ENCODE data around the gene TMEM126A. TPM values are rescaled to one million over a fixed set of nuclear protein-coding genes. Genes with fewer than 3 reads are reported as not detected.
"Not testable (repeated sequence)": the region's sequence is repeated elsewhere in the genome, so short reads cannot be mapped to it uniquely, and the experiment has no call there.

The TMEM126A gene
- 37.9 and 41.5 TPM in 2 replicates for total RNA-seq

DNA sequence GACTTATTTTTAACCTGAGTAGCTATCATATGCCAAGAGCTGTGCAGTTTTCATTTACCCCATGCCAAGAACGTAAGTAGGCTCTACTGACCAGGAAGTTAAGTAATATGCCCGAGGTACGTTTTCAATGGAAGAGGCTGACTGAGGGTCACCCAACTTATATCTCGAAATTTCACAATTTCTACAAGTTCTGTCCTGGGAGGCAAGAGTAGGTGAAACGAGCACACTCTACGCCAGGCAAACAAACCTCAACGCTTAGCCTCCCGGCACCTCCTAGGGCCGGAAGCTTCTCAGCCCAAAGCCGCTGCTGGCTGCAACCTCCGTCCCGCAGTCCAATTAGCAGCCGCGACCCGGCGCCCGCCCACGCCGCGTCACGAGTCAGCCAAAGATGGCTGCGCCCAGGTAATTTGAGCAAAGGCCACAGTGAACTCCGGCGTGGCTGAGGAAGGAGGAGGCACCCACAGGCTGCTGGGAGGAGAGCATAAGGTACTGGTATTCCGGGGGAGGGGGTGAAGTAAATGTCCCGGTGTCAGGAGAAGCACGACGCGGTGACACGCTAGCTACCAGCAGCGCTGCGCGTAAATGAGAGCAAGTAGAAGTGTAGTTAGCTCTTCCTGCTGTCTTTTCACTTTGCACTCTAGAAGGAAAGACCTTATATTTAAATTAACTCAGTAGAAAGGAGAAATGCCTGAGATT is at the start of gene TMEM126A:
TSS of gene TMEM126A (plus strand) at position 364 of the 696 bp plus-strand sequence. CDS start 2,289 bp downstream, outside the sequence.
- intact Hi-C loops (cut with micrococcal nuclease): loop anchor here (1.0 to 5.0 kb wide), 5 partner anchors 17 to 600 kb away; partner anchors contain the start of genes PICALM and TMEM126B

- intact Hi-C loops (cut with micrococcal nuclease): loop anchor here (5.0 to 10.0 kb wide), 6 partner anchors 346 to 1318 kb away; no protein-coding TSS in a partner anchor
These were observed 48.7 kb upstream of the TMEM126A start for GRCh38 chr11:85599083-85599482.

GRCh38 chr11:85602526-85603213 is 45.1 kb upstream of the TMEM126A start:
- intact Hi-C loops (cut with micrococcal nuclease): no loop called here

DNA sequence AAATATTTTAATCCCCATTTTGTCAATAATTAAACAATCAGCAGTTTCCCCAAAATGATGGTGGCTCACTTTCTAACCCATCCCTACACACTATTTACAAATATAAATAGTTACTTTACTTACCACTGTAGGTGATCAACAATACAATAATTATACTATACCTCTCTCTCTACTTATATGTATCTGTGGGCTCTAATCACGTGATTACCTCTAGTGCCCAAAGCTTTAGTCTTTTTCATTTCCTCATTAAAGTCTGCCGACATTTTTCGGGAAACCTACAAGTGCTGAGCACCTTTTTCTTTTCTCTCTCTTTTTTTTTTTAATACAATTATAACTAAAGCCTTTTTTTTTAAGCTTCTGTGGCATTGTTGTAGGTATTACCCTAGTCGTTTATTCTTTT is 44.5 kb upstream of the TMEM126A start:
- intact Hi-C loops (cut with micrococcal nuclease): no loop called here

DNA sequence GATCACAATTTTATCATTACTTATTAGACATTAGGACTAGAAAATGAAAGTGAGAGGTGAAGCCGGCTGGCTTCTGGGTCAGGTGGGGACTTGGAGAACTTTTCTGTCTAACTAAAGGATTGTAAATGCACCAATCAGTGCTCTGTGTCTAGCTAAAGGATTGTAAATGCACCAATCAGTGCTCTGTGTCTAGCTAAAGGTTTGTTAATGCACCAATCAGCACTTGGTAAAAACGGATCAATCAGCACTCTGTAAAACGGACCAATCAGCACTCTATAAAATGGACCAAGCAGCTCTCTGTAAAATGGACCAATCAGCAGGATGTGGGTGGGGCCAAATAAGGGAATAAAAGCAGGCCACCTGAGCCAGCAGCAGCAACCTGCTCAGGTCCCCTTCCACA is 41.5 kb upstream of the TMEM126A start:
- intact Hi-C loops (cut with micrococcal nuclease): not testable (repeated sequence)

DNA sequence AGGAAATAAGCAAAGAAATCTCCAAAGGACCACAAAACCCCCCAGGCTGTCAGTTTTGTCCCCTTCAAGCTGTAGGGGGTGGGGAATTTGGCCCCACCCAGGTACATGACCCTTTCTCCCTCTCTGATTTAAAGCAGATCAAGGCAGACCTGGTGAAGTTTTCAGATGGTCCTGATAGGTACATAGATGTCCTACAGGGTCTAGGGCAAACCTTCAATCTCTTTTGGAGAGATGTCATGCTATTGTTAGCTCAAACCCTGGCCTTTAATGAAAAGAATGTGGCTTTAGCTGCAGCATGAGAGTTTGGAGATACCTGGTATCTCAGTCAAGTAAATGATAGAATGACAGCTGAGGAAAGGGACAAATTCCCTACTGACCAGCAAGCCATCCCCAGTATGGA is 39.1 kb upstream of the TMEM126A start:
- intact Hi-C loops (cut with micrococcal nuclease): not testable (repeated sequence)

DNA sequence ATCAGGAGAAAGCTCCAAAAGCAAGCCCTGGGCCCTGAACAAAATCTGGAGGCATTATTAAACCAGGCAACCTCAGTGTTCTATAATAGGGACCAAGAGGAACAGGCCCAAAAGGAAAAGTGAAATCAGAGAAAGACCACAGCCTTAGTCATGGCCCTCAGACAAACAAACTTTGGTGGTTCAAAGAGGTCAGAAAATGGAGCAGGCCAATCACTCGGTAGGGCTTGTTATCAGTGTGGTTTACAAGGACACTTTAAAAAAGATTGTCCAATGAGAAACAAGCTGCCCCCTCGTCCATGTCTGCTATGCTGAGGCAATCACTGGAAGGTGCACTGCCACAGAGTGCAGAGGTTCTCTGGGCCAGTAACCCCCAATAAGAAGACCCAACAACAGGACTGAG is 38.5 kb upstream of the TMEM126A start:
- intact Hi-C loops (cut with micrococcal nuclease): not testable (repeated sequence)

DNA sequence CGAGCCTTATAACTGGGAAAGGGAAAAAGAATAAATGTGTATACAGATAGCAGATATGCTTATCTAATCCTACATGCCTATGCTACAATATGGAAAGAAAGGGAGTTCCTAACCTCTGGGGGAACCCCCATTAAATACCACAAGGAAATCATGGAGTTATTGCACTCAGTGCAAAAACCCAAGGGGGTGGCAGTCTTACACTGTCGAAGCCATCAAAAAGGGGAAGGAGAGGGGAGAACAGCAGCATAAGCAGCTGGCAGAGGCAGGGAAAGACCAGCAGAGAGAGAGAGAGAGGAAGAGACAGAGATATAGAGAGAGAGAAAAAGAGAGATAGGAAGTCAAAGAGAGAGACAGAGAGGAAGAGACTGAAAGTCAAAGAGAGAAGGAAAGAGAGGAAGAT is 36.1 kb upstream of the TMEM126A start:
- intact Hi-C loops (cut with micrococcal nuclease): not testable (repeated sequence)

GRCh38 chr11:85619499-85619898 is 28.3 kb upstream of the TMEM126A start:
- intact Hi-C loops (cut with micrococcal nuclease): no loop called here

- intact Hi-C loops (cut with micrococcal nuclease): loop anchor here (10.0 kb wide), 1 partner anchor 905 kb away; no protein-coding TSS in a partner anchor
These were observed 27.5 kb upstream of the TMEM126A start for GRCh38 chr11:85620256-85620655.

DNA sequence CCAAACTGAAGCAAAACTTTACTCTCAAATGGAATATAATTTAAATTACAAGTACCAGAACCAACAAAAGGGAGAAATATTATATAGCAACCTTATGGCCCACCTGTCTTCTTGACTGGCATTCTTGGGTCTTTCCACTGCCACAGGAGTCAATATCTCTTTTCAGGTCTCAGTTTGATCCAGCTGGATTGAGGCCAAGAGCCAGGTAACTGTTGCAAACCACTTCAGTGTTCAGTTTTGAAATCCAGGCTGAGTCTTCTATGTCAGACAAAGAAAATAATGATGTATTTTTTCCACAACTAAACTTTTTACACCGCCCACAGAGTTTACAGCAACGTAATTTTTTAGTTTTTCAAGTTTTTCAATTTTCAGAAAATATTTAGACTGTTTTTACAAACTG is 21.3 kb upstream of the TMEM126A start:
- intact Hi-C loops (cut with micrococcal nuclease): loop anchor here (10.0 kb wide), 1 partner anchor 912 kb away; no protein-coding TSS in a partner anchor

DNA sequence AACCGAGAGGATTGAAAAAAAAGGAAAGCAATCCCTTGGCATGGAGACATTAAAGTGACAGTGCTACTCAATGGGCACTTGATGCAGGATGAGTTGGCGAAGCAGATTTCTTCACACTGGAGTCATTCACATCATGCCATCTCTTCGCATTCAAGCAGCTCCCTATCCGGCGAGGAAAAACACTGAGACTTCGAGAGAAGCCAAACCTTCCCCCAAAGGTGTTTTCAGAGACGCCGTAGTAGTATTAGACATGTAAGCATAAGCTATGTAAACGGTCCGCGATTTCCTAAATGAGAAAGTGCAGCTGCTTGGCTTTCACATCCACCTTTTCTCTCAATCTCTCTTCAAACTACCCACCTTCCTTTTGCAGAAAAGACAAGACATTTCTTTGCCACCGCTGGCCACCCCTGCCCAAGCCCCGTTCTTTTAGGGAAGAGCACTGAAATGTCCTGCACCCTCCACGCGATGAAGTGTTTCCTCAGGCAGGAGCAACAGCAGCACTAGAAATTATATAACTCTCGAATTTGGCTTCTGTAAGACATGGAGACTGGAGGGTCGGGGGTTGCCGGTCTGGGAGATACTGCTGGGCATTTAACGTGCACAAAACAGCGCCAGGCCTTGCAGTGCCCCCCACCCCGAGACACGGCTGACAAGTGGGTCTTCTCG is 20.3 kb upstream of the TMEM126A start, which contains the start of gene DLG2:
TSS of gene DLG2 (minus strand) at position 13 of the 666 bp plus-strand sequence.
- intact Hi-C loops (cut with micrococcal nuclease): loop anchor here (10.0 kb wide), 1 partner anchor 913 kb away; no protein-coding TSS in a partner anchor

GRCh38 chr11:85627998-85628770 is 19.6 kb upstream of the TMEM126A start, which contains the start of gene TMEM126B:
TSS of gene TMEM126B (plus strand) at chr11:85628593. CDS start at chr11:85628608, 15 bp downstream.
- intact Hi-C loops (cut with micrococcal nuclease): loop anchor here (1.0 to 10.0 kb wide), 11 partner anchors 19 to 913 kb away; partner anchors contain the start of genes HIKESHI, PICALM and TMEM126A

GRCh38 chr11:85628771-85629341 is 18.9 kb upstream of the TMEM126A start:
- intact Hi-C loops (cut with micrococcal nuclease): loop anchor here (1.0 to 10.0 kb wide), 11 partner anchors 18 to 914 kb away; partner anchors contain the start of genes HIKESHI, PICALM and TMEM126A

DNA sequence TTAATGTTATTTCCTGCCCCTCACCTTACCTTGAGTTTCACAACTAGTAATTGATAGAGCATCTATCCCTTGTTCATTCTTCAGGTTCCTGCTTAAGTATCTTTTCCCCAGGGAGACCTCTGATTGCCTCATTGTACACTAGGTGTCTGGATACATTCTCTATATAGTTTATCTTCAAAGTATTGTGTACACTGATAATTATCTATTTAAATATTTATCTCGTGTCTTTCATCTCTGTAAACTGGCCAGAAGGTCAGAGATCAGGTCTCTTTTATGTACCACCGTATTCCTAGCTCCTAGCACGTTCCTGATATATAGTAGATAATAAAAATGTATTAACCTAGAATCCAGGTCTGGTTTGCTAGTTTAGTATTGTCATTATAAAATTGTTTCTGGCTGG is 13.0 kb upstream of the TMEM126A start:
- intact Hi-C loops (cut with micrococcal nuclease): no loop called here

GRCh38 chr11:85643191-85643614 is 4.6 kb upstream of the TMEM126A start:
- intact Hi-C loops (cut with micrococcal nuclease): no loop called here

DNA sequence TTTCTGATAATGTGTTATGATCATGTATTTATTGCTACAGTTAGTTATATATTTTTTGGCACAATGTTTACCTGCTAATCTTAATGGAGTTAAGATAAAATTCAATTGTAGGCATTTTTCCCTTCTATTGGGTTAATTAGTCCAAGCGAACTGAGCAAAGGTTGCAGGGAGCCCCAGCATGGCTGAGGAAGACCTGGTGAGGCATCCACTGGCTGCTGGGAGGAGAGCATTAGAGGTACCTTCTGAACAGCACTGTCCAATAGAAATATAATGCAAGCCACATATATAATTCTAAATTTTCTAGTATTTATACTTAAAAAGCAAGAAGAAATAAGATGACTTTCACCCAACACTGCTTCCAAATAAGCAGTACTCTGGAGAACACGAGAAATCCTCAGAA is 689 bp upstream of the TMEM126A start:
- intact Hi-C loops (cut with micrococcal nuclease): loop anchor here (1.0 to 5.0 kb wide), 5 partner anchors 17 to 600 kb away; partner anchors contain the start of genes PICALM and TMEM126B

DNA sequence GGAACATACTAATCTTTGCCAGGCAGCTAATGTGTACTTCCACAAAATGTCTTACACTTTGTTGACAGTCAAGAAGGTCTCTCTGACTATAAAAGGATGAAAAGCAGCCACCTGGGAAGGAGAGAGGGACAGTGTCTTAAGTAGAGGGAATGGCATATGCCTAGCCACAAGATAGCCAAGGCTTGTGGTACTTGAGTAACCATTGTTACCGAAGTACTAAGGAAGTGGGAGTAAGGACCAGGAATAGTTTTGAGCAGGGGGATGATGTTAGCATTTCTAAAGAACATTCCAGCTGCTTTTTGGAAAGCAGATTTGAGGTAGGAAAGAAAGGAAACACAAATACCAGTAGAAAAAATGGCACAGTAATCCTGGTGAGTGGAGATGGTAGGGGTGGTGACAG is 3.4 kb downstream of the TMEM126A start:
- intact Hi-C loops (cut with micrococcal nuclease): no loop called here

- intact Hi-C loops (cut with micrococcal nuclease): loop anchor here (1.0 kb wide), 1 partner anchor 9 kb away; no protein-coding TSS in a partner anchor
These were observed 5.2 kb downstream of the TMEM126A start for GRCh38 chr11:85652786-85653447.

Measured in T-helper 2 cell treated with Interferon-gamma antibody and Interleukin-4, amounts not matched to agents 100 ng/mL and 5 ng/mL, for 36 hours (primary cell).